ENCODE measurements around the gene PCP2.

GRCh38 chr19:7676376-7676775, 42.9 kb upstream of the PCP2 start:
- TF ChIP-seq POLR2A (IDR thresholded peaks at IDR 0.05) (no peak), POLR2AphosphoS5 (IDR thresholded peaks at IDR 0.05; ENCODE audit: insufficient read depth in 1 of 2, low read depth in 1 of 2) (no peak), CTCF (IDR thresholded peaks at IDR 0.05) (no peak)

Data from vagina (tissue), 2 donors.